HepG2 (cell line): ENCODE data around the gene GPR55. TPM values are rescaled to one million over a fixed set of nuclear protein-coding genes. Genes with fewer than 3 reads are reported as not detected.

Experiments
- ATAC-seq: fragments of 200-7000 bp; cut with Tn5 transposase; 3 replicates; pipeline ENCODE4 v1.9.1; 2020; ENCODE audit warnings: mild to moderate bottlenecking, moderate library complexity
- BruUV-seq: library from RNA; stranded (reverse); fragments of 400-500 nt; replicated peaks from 2 replicates; lab custom pipeline; 2021; lab: Mats Ljungman, UMichigan
- CTCF ChIA-PET: fragments of 300-600 bp; formaldehyde crosslinking; extraction: SDS; loops from one replicate; lab custom pipeline; 2021; ENCODE audit warnings: low total read pairs, inconsistent platforms, low intra/inter-chr PET ratio; lab: Yijun Ruan, JAX
- POLR2A ChIA-PET: fragments of 350-600 bp; sonication (Branson Sonifier 250); formaldehyde crosslinking; loops from one replicate; lab custom pipeline; 2020; ENCODE audit warnings: antibody characterized with exemption, inconsistent platforms; lab: Yijun Ruan, JAX
- DNase-seq: peaks from one replicate; pipeline ENCODE4 v3.0.0-alpha.2; 2015; ENCODE audit warnings: low spot score
- FAIRE-seq: peaks from 3 replicates; lab custom pipeline; 2011; peaks lifted over from hg19 to GRCh38; lab: Jason Lieb, UNC
- H2AFZ ChIP-seq: one replicate; pipeline ENCODE4 v1.6.1; 2011; ENCODE audit warnings: low read length, inconsistent platforms
- H3K27ac ChIP-seq: fragments of 300-600 bp; 3 replicates; pipeline ENCODE4 v1.8.0; 2011; ENCODE audit warnings: mixed run types, mild to moderate bottlenecking, mixed read lengths, low read length, inconsistent platforms; ENCODE audit not compliant: insufficient read depth; ENCODE audit errors: extremely low read length
- H3K27me3 ChIP-seq, 2 experiments: fragments of 200-600 bp in 1 of 2; 2 replicates in 1 of 2; 3 replicates in 1 of 2; pipeline versions ENCODE4 v1.6.0 to v1.8.0; 2011; ENCODE audit warnings: low read length in 2 of 2, mild to moderate bottlenecking in 2 of 2, moderate library complexity in 2 of 2, inconsistent platforms in 1 of 2; ENCODE audit not compliant: insufficient read depth in 2 of 2, control insufficient read depth in 1 of 2
- H3K36me3 ChIP-seq, 2 experiments: fragments of 200-600 bp in 1 of 2; replicated peaks in 1 of 2; 2 replicates in 1 of 2; 3 replicates in 1 of 2; pipeline versions ENCODE4 v1.5.1 to v1.8.0; 2011; ENCODE audit warnings: low read length in 2 of 2, inconsistent platforms in 1 of 2; ENCODE audit not compliant: insufficient read depth in 2 of 2, control insufficient read depth in 1 of 2
- H3K4me1 ChIP-seq: 2 replicates; pipeline ENCODE4 v1.5.1; 2012; ENCODE audit warnings: low read length, inconsistent platforms; ENCODE audit not compliant: insufficient read depth
- H3K4me2 ChIP-seq: 2 replicates; pipeline ENCODE4 v1.6.0; 2011; ENCODE audit warnings: low read depth, low read length, inconsistent platforms
- H3K4me3 ChIP-seq, 3 experiments: fragments of 200-600 bp in 1 of 3; sonication (generic), shearing (Covaris generic) in 1 of 3; replicated peaks in 1 of 3; 2 replicates each; pipeline ENCODE4 v1.5.1; 2011 to 2016; ENCODE audit warnings: low read length in 3 of 3, inconsistent platforms in 2 of 3, low read depth in 2 of 3, mild to moderate bottlenecking in 2 of 3, control low read depth in 1 of 3, mixed read lengths in 1 of 3; ENCODE audit not compliant: insufficient read depth in 1 of 3
- H3K79me2 ChIP-seq: one replicate; pipeline ENCODE4 v1.6.1; 2011; ENCODE audit warnings: low read length, inconsistent platforms; ENCODE audit not compliant: insufficient read depth
- H3K9ac ChIP-seq: 2 replicates; pipeline ENCODE4 v1.6.0; 2011; ENCODE audit warnings: mild to moderate bottlenecking, low read depth, low read length, inconsistent platforms; ENCODE audit not compliant: insufficient read depth
- H3K9me3 ChIP-seq: 2 replicates; pipeline ENCODE4 v1.5.1; 2012; ENCODE audit warnings: mild to moderate bottlenecking, low read length
- H4K20me1 ChIP-seq: 2 replicates; pipeline ENCODE4 v1.6.0; 2011; ENCODE audit warnings: inconsistent platforms, mild to moderate bottlenecking, low read length, moderate library complexity; ENCODE audit not compliant: insufficient read depth
- GATA4 ChIP-seq: sonication (generic); IDR thresholded peaks from 2 replicates; pipeline ENCODE4 v1.6.1; 2016; ENCODE audit warnings: antibody characterized with exemption, low read depth, borderline replicate concordance
- HOXA7 ChIP-seq: sonication (generic); formaldehyde crosslinking; IDR thresholded peaks from 2 replicates; pipeline ENCODE4 v1.8.1; 2022; ENCODE audit warnings: mild to moderate bottlenecking, missing genetic modification reagents, moderate library complexity
- NFAT5 ChIP-seq: sonication (generic); formaldehyde crosslinking; IDR thresholded peaks from 2 replicates; pipeline ENCODE4 v1.4.0; 2020; ENCODE audit warnings: missing genetic modification reagents
- NR0B2 ChIP-seq: sonication (generic); formaldehyde crosslinking; IDR thresholded peaks from 2 replicates; pipeline ENCODE4 v1.4.0; 2020; ENCODE audit warnings: mild to moderate bottlenecking, missing genetic modification reagents
- SOX5 ChIP-seq: IDR thresholded peaks from 2 replicates; pipeline ENCODE4 v1.6.1; 2016; ENCODE audit warnings: borderline replicate concordance
- STAG1 ChIP-seq: sonication (generic); formaldehyde crosslinking; IDR thresholded peaks from 2 replicates; pipeline ENCODE4 v1.4.0; 2020; ENCODE audit warnings: missing genetic modification reagents
- XRCC5 ChIP-seq: fragments of 200-400 bp; formaldehyde crosslinking; optimal IDR thresholded peaks from 2 replicates; pipeline ENCODE3; 2017; ENCODE audit warnings: mild to moderate bottlenecking, low read length
- ZNF17 ChIP-seq: sonication (generic); formaldehyde crosslinking; IDR thresholded peaks from 2 replicates; pipeline ENCODE4 v1.5.0; 2020; ENCODE audit warnings: mild to moderate bottlenecking, missing genetic modification reagents
- ZNF468 ChIP-seq: sonication (generic); formaldehyde crosslinking; IDR thresholded peaks from 2 replicates; pipeline ENCODE4 v1.8.0; 2022; ENCODE audit warnings: mild to moderate bottlenecking, moderate library complexity, missing genetic modification reagents
- ZNF558 ChIP-seq: sonication (generic); formaldehyde crosslinking; IDR thresholded peaks from 2 replicates; pipeline ENCODE4 v1.9.0; 2022; ENCODE audit warnings: mild to moderate bottlenecking, missing genetic modification reagents, borderline replicate concordance
- ZNF569 ChIP-seq: sonication (generic); formaldehyde crosslinking; IDR thresholded peaks from 2 replicates; pipeline ENCODE4 v1.5.0; 2020; ENCODE audit warnings: mild to moderate bottlenecking, missing genetic modification reagents, moderate library complexity, borderline replicate concordance
- ZNF841 ChIP-seq: sonication (generic); formaldehyde crosslinking; IDR thresholded peaks from 2 replicates; pipeline ENCODE4 v1.8.1; 2023; ENCODE audit warnings: missing genetic modification reagents, borderline replicate concordance
- ZUFSP ChIP-seq: sonication (generic); formaldehyde crosslinking; IDR thresholded peaks from 2 replicates; pipeline ENCODE4 v1.9.0; 2021; ENCODE audit warnings: missing genetic modification reagents, mild to moderate bottlenecking, borderline replicate concordance
- WGBS: methylation state at CpG from one replicate; pipeline ENCODE4 v1.1.6; 2017; ENCODE audit warnings: low lambda C conversion rate; 5-methylcytosine and 5-hydroxymethylcytosine counted together
- in situ Hi-C: cut with HindIII; loops from 2 replicates; pipeline ENCODE4 v1.10.0; 2017; ENCODE audit warnings: low pct_unique_long_range_greater_than_20kb; ENCODE audit not compliant: extremely low pct_ligation_motif_present
- intact Hi-C: fragments of 100-400 bp; cut with micrococcal nuclease; formaldehyde crosslinking; loops from one replicate; pipeline ENCODE4 v1.10.0; 2022; ENCODE audit not compliant: unreplicated experiment
- polyA plus RNA-seq, 8 experiments: library from polyadenylated mRNA; depleted of rRNA in 3 of 8; stranded (reverse) in 7 of 8; unstranded in 1 of 8; fragments of >200 nt; fragmentation: Illumina TruSeq in 4 of 8; extraction: Trizol in 4 of 8; gene quantifications; 2 replicates each; pipeline versions ENCODE4 v1.2.1 to v1.2.3, GENCODE V29; 2011 to 2016; ENCODE audit warnings: low read depth in 4 of 8, missing spikeins in 1 of 8, mixed read lengths in 1 of 8; ENCODE audit not compliant: insufficient read depth in 1 of 8
- total RNA-seq, 5 experiments: library from RNA; depleted of rRNA; stranded (reverse); fragments of >200 nt; fragmentation: Illumina TruSeq; extraction: Trizol; gene quantifications; 2 replicates each; pipeline ENCODE4 v1.2.3, GENCODE V29; 2016; ENCODE audit warnings: low read depth in 1 of 5

The GPR55 gene
- total and polyA plus RNA-seq, 2 of the 13 experiments (the other 11 are each of a cell fraction or from before 2014, with no cell fraction given): not detected

- Histone ChIP-seq H3K27ac (no peak overlapping the region), H3K36me3 (no peaks in the 10 kb centered on the region), H3K79me2 (no peaks in the 10 kb centered on the region), H2AFZ (no peak overlapping the region), H3K9ac (no peak overlapping the region), H4K20me1 (no peaks in the 10 kb centered on the region), H3K4me1 (peaks cover 14% of the 10 kb centered on the region), H3K4me2 (no peak overlapping the region), H3K4me3 (no peak overlapping the region), H3K9me3 (no peaks in the 10 kb centered on the region), H3K27me3 (peaks cover 0 to 10% of the 10 kb centered on the region in 2 experiments; a peak in 1 of 5 replicates)
- no peak for DNase-seq
- intact Hi-C loops (no loop called here), in situ Hi-C loops (no loop called here)
- WGBS: 82% methylated on average over 35 of the region's 36 CpGs
- POLR2A ChIA-PET: interaction anchor here (1.1 kb wide), 1 partner anchor 86 kb away, joined by 3 read pairs; no protein-coding TSS in a partner anchor
- BruUV-seq: no TSS peak
- CTCF ChIA-PET: no interaction called here
- ATAC-seq: no peak
- no peak for FAIRE-seq
- no peak for TF ChIP-seq ZNF468
- no peak for TF ChIP-seq NFAT5
- TF ChIP-seq ZNF841 (CRISPR knock-in tag): no peak
- TF ChIP-seq HOXA7: no peak
- TF ChIP-seq GATA4: no peak
- TF ChIP-seq STAG1 (CRISPR knock-in tag): no peak
- no peak for TF ChIP-seq SOX5 (CRISPR knock-in tag)
- no peak for TF ChIP-seq NR0B2 (CRISPR knock-in tag)
- TF ChIP-seq ZNF17 (CRISPR knock-in tag): no peak
- no peak for TF ChIP-seq ZNF569 (CRISPR knock-in tag)
- no peak for TF ChIP-seq ZUFSP (CRISPR knock-in tag)
- no peak for TF ChIP-seq ZNF558
- TF ChIP-seq XRCC5: no peak
These were observed 39.2 kb upstream of the GPR55 start for GRCh38 chr2:230964136-230964730.
